ENCODE data around the gene CYB5D1. TPM values are rescaled to one million over a fixed set of nuclear protein-coding genes. Genes with fewer than 3 reads are reported as not detected.

The CYB5D1 gene
- total RNA-seq, 1 donor, result 11.2 TPM

- H3K4me3 ChIP-seq (ENCODE audit: low read depth, low read length), result no peak overlapping the region
- DNase-seq (ENCODE audit: low read depth), result no peak
- no peak for TF ChIP-seq CTCF (IDR thresholded peaks at IDR 0.05; ENCODE audit: insufficient read depth, low read length)
Measured at GRCh38 chr17:7824021-7824924, 33.5 kb upstream of the CYB5D1 start.

- DNase-seq (ENCODE audit: low read depth), result peak; percentile 79
- TF ChIP-seq CTCF (IDR thresholded peaks at IDR 0.05; ENCODE audit: insufficient read depth, low read length), result peak; percentile 2
- H3K4me3 ChIP-seq (ENCODE audit: low read depth, low read length), result no peak overlapping the region
Measured at GRCh38 chr17:7825206-7825990, 32.4 kb upstream of the CYB5D1 start.

GRCh38 chr17:7830616-7831015, 27.2 kb upstream of the CYB5D1 start:
- TF ChIP-seq CTCF (IDR thresholded peaks at IDR 0.05; ENCODE audit: insufficient read depth, low read length), result no peak
- no peak overlapping the region for H3K4me3 ChIP-seq (ENCODE audit: low read depth, low read length)
- no peak for DNase-seq (ENCODE audit: low read depth)

GRCh38 chr17:7831233-7831632, 26.6 kb upstream of the CYB5D1 start:
- TF ChIP-seq CTCF (IDR thresholded peaks at IDR 0.05; ENCODE audit: insufficient read depth, low read length), result no peak
- DNase-seq (ENCODE audit: low read depth), result no peak

GRCh38 chr17:7832431-7832830, 25.4 kb upstream of the CYB5D1 start:
- TF ChIP-seq CTCF (IDR thresholded peaks at IDR 0.05; ENCODE audit: insufficient read depth, low read length), result no peak
- no peak overlapping the region for H3K4me3 ChIP-seq (ENCODE audit: low read depth, low read length)
- no peak for DNase-seq (ENCODE audit: low read depth)

More at GRCh38 chr17:7831233-7831632, 26.6 kb upstream of the CYB5D1 start:
- H3K4me3 ChIP-seq (ENCODE audit: low read depth, low read length), result no peak overlapping the region

GRCh38 chr17:7833011-7833794, 24.6 kb upstream of the CYB5D1 start:
- H3K4me3 ChIP-seq (ENCODE audit: low read depth, low read length), result peak overlapping the region; percentile 86
- TF ChIP-seq CTCF (IDR thresholded peaks at IDR 0.05; ENCODE audit: insufficient read depth, low read length), result no peak
- no peak for DNase-seq (ENCODE audit: low read depth)
